Glomerular endothelial cell (primary cell): ENCODE data around the gene CDH8. TPM values are rescaled to one million over a fixed set of nuclear protein-coding genes. Genes with fewer than 3 reads are reported as not detected.

Source experiments
- DNase-seq: peaks from one replicate; pipeline ENCODE4 v3.0.0-alpha.2; 2011; ENCODE audit warnings: low read depth, low spot score; ENCODE audit errors: extremely low read depth
- total RNA-seq: library from RNA; depleted of rRNA; stranded (reverse); fragments of >200 nt; gene quantifications from 2 replicates; pipeline ENCODE4 v1.2.3, GENCODE V29; 2015

The CDH8 gene
- 0.24 and 1.5 TPM in 2 replicates for total RNA-seq

GRCh38 chr16:62036101-62036801 lies at the start of gene CDH8:
CDH8 (minus strand) TSS chr16:62036438; CDS start chr16:62021403, 15,035 bp downstream.
- no peak for DNase-seq

DNA sequence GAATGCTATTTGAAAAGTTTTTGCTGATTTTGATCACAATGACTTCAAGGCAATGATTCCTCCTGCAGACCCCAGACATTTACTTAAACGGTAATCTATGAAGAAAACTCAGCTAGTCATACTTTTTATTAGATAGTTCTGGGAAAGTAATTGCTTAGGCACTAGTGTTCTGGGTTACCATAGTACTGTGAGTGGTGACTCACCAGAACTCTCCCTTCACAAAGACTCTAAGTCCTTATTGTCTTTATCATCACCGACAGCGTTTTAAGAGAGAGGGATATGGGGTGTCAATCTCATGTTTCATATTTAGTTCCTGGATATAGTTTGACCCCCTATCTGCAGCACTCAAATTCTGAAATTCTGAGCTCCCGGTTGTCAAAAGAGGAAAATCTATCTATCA lies 43.0 kb upstream of the CDH8 start:
- no peak for DNase-seq

GRCh38 chr16:62077998-62078397 lies 41.8 kb upstream of the CDH8 start:
- DNase-seq: no peak

DNA sequence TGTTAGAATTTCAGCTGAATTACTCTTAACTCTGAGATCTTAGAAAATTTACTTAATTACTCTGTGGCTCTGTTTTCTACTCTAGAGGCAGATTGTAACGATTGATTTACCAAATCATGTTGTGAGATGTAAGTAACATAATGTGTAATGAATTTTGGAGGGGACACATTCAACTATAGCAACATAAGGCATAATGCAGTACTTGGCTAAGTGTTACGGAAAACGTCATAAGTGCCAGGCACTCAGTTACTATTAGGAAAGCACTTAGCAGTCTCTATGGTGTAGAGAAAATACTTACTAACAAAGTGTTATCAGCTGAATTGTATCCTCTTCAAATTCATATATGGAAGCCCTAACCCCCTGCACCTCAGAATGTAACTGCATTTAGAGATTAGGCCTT lies 40.6 kb upstream of the CDH8 start:
- DNase-seq: no peak

- DNase-seq: no peak
Measured at GRCh38 chr16:62068747-62069146, 32.5 kb upstream of the CDH8 start.

DNA sequence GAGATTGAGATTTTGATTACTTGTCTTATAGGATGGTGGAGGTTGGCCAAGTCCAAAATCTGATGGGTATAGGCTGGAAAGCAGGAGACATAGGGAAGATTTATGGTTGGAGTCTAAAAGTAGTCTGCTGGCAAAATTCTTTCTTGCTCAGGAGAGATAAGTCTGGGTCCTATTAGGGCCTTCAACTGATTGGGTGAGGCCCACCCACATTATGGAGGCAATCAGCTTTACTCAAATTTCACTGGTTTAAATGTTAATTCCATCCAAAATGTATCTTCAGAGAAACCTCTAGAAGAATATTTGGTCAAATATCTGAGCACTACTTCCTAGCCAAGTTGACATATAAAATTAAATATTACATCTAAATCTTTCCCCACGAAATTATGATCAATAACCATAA lies 31.7 kb upstream of the CDH8 start:
- no peak for DNase-seq

DNA sequence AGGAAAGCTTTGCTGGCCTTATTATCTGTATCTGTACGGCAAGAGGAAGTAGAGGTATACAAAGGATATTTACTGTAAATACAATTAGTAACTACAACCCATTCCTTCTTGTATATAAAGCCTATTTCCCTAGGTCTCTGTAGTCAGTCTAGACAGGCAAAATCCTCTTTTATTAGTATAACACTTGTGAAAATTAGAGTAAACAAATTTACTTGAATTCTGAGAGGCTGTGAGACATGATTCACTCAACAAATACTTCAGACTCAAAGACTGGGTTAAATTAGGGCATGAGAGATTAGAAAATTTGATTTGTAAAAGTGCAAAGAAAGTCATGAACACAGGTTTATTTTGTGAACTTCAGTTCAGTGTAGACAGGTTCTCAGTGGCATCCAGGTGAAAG lies 30.9 kb upstream of the CDH8 start:
- no peak for DNase-seq

DNA sequence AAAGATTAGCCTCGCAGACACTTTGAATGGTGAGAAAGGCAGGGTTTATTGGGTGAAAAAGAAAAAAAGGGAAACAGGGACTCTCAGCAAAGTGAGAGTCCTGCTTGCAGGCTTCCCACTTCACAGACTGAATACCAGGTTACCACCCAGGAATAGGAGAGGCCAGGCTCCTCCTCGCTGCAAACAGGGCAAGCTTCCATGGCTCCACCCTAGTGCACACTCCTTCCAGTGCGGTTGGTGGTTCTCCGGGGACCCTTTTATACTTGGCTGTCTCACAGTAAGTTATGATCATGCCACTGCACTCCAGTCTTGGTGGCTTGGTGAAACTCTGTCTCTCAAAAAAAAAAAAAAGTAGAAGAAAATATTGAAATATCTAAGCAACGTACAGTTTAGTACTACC lies 30.5 kb upstream of the CDH8 start:
- no peak for DNase-seq

- DNase-seq: no peak
Measured at GRCh38 chr16:62064173-62064572, 27.9 kb upstream of the CDH8 start.

GRCh38 chr16:62060089-62060488 lies 23.9 kb upstream of the CDH8 start:
- no peak for DNase-seq

DNA sequence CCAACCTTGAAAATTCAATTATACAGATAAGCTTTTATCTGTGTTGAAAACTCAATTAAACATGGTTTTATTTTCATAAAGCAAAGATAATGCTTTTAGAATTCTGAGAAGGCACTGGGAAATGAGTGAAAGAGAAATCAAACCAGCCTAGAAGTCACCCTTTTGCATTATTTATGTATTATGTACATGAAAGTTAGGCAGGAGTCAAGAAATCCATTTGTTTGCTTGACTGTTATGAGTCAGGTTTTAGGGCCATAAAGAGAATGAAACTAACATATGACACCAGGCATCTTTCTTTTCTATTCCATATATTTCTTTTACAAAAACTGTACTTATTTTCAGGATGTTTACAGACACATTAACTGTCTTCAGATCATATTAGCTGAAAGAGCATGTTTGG lies 23.3 kb upstream of the CDH8 start:
- no peak for DNase-seq

DNA sequence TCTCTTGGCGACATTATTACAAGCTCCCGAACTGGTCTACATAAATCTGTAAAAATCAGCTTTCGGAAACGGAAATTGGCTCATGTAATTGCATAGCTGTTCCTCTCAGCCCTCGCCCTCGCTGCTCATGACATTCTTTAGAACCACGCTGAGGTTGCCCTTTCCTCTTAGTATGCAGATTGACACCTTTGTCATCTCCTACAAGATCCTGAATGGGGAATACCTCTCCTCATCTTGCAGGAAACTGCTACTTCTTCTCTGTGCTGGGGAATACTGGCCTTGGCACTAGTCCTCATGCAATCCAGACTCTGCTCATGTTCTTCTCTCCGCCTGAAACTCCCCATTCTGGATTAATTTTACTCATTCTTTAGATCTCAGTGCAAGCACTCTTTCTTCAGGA lies 22.2 kb upstream of the CDH8 start:
- no peak for DNase-seq

DNA sequence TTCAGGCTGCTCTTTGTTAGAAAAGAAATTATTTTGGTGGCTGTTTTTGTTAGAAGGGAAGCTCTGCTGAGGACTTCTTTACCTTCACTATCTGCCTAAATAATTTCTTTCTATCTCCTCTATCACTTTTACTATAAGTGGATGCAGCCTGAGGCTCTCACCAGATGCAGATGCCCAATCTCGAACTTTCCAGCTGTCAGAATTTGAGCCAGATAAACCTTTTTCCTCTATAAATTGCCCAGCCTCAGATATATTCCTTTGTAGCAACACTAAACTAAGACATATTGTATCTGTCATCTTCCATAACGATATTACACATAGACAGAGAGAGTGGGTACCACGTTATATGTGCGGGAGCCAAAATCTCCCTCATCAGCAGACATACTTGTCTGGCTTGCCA lies 15.7 kb upstream of the CDH8 start:
- DNase-seq: no peak

DNA sequence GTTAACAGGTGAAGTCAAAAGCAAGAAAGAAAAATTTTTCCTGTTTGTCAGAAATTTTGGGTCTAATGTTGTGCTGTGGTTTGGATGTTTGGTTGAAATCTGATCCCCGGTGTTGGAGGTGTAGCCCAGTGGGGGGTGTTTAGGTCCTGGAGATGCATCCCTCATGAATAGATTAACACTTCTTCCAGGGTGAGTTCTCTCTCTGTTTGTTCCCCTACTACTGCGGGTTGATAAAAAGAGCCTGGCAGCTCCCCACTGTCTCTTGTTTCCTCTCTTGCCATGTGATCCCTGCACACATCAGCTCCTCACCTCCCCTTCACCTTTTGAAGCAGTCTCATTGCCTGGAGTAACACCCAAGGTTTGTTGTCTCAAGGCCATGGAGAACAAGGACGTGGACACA lies 14.6 kb upstream of the CDH8 start:
- DNase-seq: no peak

DNA sequence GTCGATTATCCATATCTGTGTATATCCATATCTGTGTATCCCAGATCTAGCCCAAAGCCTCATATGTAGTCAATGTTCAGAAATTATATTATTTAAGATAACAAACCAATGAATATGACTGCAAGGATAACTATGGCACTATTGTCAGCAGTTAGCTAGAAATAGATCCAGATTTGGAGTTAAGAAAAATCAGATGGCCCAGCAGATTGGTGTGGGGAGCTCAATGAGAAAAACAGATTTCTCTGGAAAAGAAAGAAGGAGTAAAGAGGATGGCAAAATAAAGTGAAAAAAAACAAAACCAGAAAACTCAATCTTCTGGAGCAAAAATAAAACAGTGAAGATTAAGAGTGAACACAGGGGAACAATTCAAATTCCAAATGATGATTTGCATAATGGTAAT lies 10.6 kb upstream of the CDH8 start:
- DNase-seq: no peak

- no peak for DNase-seq
Measured at GRCh38 chr16:62041401-62041800, 5.2 kb upstream of the CDH8 start.

GRCh38 chr16:62038646-62039045 lies 2.4 kb upstream of the CDH8 start:
- DNase-seq: no peak

- no peak for DNase-seq
Measured at GRCh38 chr16:62038225-62038624, 2.0 kb upstream of the CDH8 start.

GRCh38 chr16:62036802-62037135 lies 531 bp upstream of the CDH8 start:
- no peak for DNase-seq

- no peak for DNase-seq
Measured at GRCh38 chr16:62035115-62036092, 834 bp downstream of the CDH8 start.

- DNase-seq: no peak
Measured at GRCh38 chr16:62034231-62035114, 1.8 kb downstream of the CDH8 start.
